Stimulated activated CD4-positive, alpha-beta T cell treated with anti-CD3 and anti-CD28 coated beads, TNF-alpha, amount 100 ng/mL, for 1 hour (primary cell): Measurements from ENCODE around the gene TMEM95.
A peak's percentile ranks its signal among the peaks of the same experiment; 100 is the strongest.

Experiments
- DNase-seq, 3 donors: peaks; one replicate each; pipeline ENCODE4 v3.0.0-alpha.2; 2020; ENCODE audit warnings: low read depth in 3 of 3, low spot score in 1 of 3

Gene TMEM95

GRCh38 chr17:7355053-7355452 lies at the start of gene TMEM95:
TMEM95 (plus strand) TSS chr17:7355156; CDS start chr17:7355205, 49 bp downstream.
- DNase-seq = no peak

- DNase-seq = peak; percentile 100
Observed at GRCh38 chr17:7306911-7307685, 47.9 kb upstream of the TMEM95 start, which contains the start of gene EIF5A. EIF5A (plus strand) TSS chr17:7307628; CDS start chr17:7309636, 2,008 bp downstream.

GRCh38 chr17:7307686-7308624 lies 47.0 kb upstream of the TMEM95 start:
- DNase-seq = no peak

- peak; percentile 64 to 77 (median 71) for DNase-seq
Observed at GRCh38 chr17:7308625-7309433, 46.1 kb upstream of the TMEM95 start.

- no peak for DNase-seq
Observed at GRCh38 chr17:7309628-7310027, 45.3 kb upstream of the TMEM95 start.

GRCh38 chr17:7311110-7311705 lies 43.7 kb upstream of the TMEM95 start:
- no peak for DNase-seq

- DNase-seq = no peak
Observed at GRCh38 chr17:7312432-7313087, 42.4 kb upstream of the TMEM95 start.

- DNase-seq = no peak
Observed at GRCh38 chr17:7313088-7313889, 41.7 kb upstream of the TMEM95 start.

GRCh38 chr17:7313890-7314718 lies 40.9 kb upstream of the TMEM95 start:
- DNase-seq = no peak

- DNase-seq = peak; percentile 68 to 91 (median 80)
Observed at GRCh38 chr17:7314719-7315569, 40.0 kb upstream of the TMEM95 start, which contains the start of gene GPS2. GPS2 (minus strand) TSS chr17:7315360; CDS start chr17:7315052, 308 bp downstream.

GRCh38 chr17:7315570-7316235 lies 39.3 kb upstream of the TMEM95 start:
- DNase-seq = no peak

- DNase-seq = no peak
Observed at GRCh38 chr17:7317161-7317803, 37.7 kb upstream of the TMEM95 start.

GRCh38 chr17:7318121-7318860 lies 36.7 kb upstream of the TMEM95 start:
- DNase-seq = no peak

GRCh38 chr17:7321466-7321865 lies 33.5 kb upstream of the TMEM95 start:
- DNase-seq = no peak

- DNase-seq = no peak
Observed at GRCh38 chr17:7322520-7323194, 32.3 kb upstream of the TMEM95 start.
